Tibial nerve (tissue), 3 donors: ENCODE results near the gene GNB1L.

Experiments used
- EP300 ChIP-seq, 2 donors: sonication (generic); formaldehyde crosslinking; IDR thresholded peaks; one replicate each; pipeline ENCODE4 v1.6.1; 2017; ENCODE audit warnings: antibody characterized with exemption in 2 of 2, mild to moderate bottlenecking in 1 of 2
- POLR2A ChIP-seq, 2 donors: fragments of 450-650 bp; IDR thresholded peaks; one replicate each; pipeline ENCODE4 v1.6.1; 2017; ENCODE audit warnings: antibody characterized with exemption in 2 of 2, mild to moderate bottlenecking in 2 of 2, moderate library complexity in 2 of 2

DNA sequence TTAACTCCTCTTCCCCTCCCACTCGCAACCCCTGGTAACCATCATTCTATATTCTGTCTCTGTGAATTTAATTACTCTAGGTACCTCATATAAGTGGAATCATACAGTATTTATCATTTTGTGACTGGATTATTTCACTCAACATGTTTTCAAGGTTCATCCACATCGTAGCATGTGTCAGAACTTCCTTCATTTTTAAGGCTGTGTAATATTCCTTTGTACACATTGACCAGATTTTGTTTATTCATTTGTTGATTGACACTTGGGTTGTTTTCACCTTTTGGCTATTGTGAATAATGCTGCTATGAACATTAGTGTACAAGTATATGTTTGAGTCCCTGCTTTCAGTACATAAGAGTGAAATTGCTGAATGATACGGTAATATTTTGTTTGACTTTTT is 2.7 kb upstream of the GNB1L start:
- TF ChIP-seq POLR2A (IDR thresholded peaks at IDR 0.05), result no peak
- no peak for TF ChIP-seq EP300 (IDR thresholded peaks at IDR 0.05)
